OCI-M2 (cell line): ENCODE measurements around the gene MRPL28.
"Not testable (repeated sequence)": the region's sequence is repeated elsewhere in the genome, so short reads cannot be mapped to it uniquely, and the experiment has no call there.

Source experiments
- DNase-seq: peaks from one replicate; lab custom pipeline; 2025; ENCODE audit not compliant: unreplicated experiment; lab: John Stamatoyannopoulos, UW

Gene MRPL28

DNA sequence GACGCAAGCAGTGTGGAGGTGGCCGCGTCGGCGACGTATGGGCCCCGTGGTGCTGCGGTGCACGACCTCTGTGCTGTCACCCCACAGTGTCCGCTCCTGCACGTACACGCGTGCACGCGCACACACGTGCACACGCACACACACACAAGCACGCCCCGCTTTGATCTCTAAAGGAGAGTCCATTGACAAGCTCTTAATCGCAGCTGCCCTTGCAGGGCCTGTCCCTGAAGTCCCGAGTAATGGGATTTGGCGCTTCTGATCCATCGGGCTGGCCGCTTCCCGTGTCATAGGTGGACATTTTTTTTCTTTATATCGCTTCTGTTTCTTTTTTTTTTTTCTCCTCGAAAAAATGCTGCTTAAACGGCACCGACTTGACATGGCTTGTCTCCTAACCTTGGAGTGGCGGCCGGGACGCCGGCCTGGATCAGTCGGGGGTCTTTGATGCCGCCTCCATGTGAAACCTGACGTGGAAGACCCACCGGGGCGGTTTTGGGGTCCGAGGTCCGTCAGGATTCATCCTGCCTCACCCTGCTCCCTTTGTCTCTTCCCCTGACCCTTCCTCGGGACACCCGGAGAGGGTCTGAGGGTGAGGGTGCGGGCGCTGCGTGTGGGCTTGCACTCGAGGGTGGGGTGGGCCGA lies 9.5 kb downstream of the MRPL28 start:
- no peak for DNase-seq

DNA sequence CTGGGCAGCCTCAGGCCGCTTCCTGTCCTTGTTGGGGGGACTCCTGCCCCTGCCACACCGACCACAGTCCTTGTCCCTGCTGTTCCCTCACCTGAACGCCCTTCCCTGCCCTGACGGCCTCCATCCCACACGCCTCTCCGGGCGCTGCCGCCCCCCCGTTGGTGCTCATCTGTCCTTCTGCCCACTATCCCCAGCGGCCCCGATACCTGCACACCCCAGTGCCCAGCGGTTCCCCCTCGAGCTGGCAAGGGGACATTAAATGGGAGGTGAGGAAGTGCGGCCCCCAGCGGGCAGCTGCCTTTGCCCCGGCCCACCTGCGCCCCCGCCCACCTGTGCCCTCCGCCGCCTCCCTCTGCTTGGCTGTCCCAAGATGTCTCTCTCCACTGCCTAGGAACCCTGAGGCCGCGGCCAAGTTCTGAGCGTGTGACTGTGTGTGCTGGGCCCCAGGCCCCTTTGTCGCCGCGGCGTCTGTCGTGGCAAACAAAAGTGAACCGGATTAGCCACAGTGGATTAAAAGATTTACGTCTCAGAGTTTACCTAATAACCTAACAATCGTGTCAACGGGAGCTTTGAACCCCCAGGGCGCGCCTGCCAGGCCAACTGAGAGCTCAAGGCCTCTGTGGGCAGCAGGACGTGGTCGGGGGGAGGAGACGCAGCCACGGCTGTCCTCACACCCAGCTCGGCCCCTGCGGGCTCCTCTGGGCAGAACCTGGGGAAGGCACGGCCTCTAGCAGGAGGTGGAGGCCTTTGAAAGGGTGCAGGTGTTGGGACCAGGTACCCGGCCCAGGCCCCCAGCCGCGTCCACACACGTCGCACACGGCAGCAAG lies 10.3 kb downstream of the MRPL28 start:
- no peak for DNase-seq

DNA sequence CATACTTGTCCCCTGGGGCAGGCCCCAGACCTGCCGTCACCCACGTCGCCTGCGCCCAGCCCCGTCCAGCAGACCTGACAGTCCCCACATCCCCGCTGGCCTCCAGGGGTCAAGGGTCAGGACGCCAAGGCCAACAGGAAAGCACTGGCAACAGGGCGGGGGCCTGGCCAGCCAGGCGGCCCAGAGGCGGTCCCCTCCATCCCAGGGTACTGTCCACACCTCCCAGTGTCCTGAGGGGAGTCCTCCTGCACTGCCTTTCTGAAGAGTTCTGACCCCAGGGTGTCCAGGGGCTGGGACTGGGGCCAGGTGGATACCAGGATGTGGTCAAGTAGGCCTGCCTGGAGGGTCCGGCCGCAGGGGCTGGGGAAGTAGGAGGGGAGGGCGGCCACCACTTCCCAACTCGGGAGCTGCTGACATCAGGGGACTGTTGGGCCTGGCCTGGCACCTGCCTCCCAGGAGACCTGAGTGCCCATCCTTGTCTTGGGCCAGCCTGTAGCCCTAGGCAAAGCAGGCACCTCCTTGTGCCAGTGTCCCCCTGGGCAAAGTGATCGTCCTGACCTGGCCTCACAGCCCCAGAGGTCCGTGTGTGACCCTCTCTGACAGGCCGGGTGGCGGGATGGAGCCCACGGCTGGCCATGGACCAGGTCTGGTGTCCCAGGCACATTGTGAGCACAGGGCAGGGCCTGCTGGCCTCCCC lies 11.1 kb downstream of the MRPL28 start:
- DNase-seq, result no peak

DNA sequence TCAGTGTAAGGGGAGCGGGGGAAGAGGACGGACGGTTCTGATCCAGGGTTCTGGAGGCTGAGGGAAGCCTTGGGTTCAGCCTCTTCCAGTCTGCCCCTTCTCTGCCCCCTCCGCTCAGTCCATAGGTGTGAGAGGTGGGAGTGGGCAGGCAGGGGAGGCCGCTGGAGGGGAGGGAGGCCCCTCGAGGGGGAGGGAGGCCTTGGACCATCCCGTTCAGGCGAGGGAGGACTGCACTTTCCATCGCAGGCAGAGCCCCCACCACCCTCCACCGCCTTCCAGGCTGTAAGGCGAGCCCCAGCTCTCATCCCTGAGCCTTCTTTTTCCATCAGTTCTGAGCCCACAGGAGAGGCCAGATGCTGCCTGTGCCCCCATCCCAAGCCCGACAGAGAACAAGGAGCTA lies 13.6 kb downstream of the MRPL28 start:
- DNase-seq, result no peak

DNA sequence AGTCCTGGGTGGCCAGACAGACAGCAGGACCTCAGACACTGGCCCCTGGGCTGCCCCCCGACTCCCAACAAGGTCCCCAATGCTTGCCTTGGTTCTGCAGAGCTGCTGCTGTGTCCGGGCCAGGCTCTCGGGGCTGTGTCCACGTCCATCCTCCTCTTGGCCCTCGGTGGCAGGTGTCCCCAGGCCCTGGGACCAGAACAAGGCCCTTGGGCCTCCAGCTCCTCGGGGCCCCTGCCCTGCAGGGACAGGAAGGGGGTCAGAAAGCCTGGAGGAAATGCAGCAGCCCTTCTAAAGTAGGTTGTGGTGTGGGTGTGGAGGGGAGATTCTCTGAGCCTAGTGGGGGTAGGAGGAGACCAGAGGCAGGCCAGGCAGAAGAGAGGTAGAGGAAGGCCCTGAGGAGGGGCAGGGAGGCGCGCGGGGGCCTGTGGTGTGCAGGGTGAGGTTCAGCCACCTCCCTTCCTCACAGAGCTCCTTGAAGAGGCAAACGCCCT lies 15.3 kb downstream of the MRPL28 start:
- DNase-seq, result no peak

DNA sequence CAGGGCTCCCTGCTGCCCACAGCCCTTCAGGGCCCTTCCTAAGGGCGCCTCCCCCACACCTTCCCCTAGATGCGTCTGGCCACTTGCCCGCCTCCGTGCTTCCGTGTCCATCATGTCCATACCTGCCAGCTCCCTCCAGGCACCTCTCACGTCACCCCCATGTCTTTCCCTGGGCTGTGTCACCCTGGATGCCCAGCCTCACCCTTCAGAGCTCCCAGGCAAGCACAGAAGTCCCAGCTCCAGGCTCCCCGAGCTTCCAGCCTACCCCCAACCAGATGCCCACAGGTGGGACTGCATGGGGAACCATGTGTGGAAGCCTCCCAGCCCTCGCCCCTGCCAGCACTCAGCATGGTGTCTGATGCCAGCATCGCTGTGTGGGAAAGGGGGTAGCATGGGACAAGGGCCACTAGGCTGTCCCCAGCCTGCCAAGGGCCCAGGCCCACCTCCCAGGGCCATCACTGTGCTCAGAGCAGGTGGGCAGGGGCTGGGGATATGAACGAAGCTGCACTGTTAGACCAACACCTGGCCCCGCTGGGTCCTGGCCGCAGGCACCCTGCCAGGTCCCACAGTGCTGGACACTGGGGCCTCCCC lies 16.0 kb downstream of the MRPL28 start:
- no peak for DNase-seq

DNA sequence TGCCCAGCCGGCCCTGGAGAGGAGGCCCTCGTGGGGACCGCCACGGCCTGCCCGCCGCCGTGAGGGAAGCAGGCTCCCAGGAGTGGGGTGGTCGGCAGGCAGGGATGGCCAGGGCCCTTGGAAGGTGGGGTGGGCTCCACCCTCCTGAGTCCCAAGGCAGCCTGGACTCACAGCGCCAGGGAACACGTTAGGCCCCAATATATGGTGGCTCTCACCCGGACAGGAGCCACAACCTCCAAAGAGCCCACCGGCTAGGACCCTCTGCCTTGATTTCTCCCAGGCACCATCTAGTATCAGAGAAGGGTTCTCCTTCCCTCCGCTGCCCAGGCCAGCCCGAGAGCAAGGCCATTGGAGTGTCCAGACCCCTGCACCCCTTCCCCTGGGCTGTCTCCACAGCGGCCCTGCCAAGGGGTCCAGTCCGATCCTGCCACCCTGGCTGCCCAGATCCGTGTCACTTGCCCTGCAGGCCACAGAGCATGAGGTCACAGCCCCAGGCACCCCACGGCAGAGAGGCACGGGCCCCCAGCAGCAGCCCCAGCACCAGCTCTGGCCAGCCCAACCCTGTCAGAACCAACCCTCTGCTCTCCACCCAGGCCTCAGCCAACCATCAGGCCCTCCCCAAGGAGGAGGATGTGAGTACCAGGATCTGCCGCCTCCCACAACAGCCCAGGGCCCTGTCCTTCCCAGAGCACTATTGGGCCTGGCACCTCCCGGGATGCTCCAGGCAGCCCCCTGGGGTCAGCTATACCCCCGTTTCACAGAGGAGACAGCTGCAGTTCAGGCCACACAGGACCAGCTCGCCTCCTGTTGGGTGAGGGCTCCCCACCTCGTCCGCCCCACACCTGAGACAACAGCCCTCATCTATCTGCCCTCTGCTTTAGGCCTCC lies 16.7 kb downstream of the MRPL28 start:
- DNase-seq, result no peak

DNA sequence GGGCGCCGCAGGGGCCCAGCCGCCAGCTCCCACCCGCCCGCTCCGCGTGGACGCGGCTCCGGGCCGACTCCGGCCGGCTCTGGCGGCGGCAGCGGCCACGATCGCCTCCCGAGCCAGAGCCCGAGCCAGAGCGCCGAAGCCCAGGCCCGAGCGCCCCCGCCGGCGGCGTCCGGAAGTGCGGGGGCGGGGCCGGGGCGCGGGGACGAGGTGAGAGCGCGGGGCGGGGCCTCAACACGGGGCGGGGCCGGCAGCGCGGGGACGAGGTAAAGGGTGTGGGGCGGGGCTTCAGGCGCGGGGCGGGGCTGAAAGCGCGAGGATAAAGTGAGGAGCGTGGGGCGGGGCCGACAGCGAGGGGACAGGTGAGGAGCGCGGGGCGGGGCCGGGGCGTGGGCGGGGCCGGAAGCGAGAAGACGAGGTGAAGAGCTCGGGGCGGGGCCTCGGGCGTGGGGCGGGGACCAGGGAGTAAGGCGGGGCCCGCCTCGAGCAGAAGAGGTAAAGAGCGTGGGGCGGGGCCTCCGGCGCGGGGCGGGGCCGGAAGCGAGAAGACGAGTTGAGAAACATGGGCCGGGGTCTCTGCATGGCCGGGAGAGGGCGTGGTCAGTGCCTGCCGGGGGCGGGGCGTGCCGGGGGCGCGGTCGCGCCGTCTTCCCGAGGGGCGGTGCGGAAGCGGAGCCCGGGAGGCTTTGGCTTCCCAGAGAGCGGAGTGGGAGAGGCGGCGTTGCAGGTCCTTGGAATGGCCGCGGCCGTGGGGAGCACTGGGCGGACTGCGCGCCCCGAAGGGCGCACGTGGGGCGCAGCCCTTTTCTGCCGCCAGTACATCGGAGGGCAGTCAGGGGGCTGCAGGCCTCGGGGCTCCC lies 17.6 kb downstream of the MRPL28 start, which contains the start of gene AXIN1:
TSS of gene AXIN1 (minus strand) at position 177 of the 857 bp plus-strand sequence. CDS start 5,698 bp downstream, outside the sequence.
- DNase-seq, result peak; percentile 75

DNA sequence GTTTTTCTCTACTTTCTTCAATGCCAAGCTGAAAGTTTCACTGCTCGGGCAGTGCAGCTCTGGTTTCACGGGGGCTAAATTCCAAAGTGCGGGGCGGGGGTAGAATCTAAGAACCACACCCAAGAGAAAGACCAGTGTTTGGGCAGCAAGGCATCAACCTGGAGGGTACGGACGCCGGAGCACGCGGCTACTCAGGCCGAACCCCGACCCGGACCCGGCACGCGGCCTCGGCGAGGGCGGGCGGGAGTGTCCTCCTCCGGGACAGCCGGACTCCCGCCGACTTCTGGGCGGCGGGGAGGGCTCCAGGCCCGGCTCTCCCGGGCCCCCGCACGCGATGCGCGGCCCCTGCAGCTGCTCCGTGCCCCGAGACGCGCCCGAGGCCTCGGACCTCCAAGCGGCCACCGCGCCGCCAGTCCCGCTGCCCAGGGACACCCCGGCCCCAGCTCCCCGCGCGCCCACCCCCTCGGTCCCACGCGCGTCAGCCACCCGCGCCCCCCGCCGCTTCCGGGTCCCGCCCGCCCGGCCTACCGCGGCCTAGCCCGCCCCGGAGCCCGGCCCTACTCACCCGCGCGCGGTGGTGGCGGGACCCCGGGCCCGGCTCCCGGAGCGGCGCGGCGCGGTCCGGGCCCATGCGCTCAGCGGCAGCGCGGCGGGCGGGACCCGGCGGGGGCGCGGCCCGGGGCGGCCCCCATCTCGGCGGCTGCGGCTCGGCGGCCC lies 18.4 kb downstream of the MRPL28 start:
- DNase-seq, result no peak

DNA sequence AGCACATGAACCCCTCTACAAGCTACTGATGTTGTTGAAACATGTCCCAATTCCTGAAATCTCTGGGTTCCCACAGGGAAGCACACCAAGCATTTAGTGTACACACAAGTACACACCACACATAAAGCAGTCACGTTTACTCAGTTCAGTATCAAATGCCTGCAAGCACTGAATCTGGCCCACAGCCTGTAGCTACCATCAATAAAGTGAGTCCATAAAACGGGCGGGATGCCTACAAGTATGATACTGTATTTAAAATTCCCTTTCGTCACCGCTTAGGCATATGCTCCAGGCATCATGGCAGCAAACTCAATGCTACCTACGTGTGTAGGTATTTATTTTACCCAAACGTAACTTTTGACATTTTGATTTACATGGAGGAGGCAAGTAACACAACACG lies 20.1 kb downstream of the MRPL28 start:
- DNase-seq, result no peak

DNA sequence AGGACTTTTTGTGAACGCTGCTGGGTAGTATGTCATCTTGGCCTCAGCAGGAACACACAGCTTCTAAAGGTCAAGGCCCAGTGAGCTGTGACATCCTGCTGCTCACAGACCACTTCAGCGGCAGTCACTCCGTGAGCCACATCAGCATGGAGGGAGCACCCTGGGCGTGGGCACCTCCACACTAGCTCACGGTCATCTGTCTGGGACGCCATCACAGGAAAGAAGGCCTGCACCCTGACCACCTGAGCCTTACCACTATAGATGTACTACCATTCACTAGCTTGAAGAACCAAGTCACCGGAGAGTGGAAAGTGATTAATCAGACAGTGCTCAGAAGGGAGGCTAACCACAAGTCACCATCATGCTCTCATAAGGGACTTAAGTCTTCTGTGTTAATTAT lies 21.1 kb downstream of the MRPL28 start:
- no peak for DNase-seq

DNA sequence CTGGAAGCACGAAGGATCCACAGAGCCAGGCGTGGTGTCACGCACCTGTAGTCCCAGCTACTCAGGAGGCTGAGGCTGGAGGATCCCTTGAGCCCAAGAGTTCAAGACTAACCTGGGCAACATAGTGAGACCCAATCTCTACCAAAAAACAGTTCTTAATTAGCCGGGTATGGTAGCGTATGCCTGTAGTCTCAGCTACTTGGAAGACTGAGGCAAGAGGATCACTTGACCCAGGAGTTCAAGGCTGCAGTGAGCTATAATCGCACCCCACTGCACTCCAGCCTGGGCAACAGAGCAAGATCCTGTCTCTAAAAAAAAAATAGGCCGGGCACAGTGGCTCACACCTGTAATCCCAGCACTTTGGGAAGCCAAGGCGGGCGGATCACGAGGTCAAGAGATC lies 21.8 kb downstream of the MRPL28 start:
- not testable (repeated sequence) for DNase-seq

DNA sequence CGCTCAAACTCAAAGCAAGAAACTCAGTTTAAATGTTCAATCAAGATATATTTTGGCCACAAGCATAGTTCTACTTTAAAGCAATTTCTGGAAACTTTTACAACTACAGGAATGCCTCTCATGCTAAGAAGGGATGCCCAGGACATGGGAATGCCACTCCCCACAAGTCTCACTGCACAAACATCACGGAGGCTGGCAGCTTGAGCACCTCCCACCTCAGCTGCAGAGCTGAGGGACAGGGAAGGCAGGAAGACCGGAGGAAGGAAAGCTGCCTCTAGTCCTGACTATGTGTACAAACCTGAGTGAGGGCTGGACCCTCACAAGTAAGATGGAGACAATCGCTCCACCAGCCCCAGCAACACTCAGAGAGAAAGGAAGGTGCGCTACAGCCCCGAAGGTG lies 23.1 kb downstream of the MRPL28 start:
- no peak for DNase-seq

DNA sequence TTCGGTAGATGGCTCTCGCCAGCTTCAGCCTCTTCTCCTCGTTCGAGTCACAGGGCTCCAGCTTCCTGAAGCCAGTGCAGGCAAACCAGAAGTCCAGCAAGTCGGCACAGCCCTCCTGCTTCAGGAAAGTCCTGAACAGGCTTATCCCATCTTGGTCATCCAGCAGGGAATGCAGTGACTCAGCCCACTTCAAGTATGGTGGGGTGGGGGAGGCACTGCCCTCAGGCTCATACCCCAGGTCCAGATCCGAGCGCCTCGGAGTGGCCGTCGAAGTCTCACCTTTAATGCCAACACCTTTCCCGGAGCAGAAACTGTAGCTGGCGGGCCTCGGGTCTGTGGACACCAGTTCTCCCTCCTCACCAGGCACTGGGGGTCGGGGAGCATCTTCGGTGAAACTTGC lies 23.8 kb downstream of the MRPL28 start:
- no peak for DNase-seq

DNA sequence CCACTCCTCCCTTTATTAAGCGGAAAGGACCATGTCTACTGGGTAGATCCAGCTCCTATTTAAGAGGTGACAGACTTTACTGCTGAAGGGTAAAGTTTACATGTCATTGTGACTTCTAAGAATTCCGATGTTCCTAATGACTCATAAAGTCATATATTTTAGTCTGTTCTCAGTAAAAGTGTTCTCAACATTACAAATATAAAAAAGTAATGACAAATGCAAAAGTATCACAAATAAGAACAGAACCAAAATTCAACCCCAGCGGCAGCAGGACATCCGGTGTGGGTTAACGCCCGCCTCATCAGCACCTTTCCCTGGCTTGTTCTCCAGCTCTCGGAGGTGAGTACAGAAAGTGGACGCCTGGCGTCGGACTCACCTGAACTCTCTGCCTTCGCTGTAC lies 24.6 kb downstream of the MRPL28 start:
- DNase-seq, result no peak

DNA sequence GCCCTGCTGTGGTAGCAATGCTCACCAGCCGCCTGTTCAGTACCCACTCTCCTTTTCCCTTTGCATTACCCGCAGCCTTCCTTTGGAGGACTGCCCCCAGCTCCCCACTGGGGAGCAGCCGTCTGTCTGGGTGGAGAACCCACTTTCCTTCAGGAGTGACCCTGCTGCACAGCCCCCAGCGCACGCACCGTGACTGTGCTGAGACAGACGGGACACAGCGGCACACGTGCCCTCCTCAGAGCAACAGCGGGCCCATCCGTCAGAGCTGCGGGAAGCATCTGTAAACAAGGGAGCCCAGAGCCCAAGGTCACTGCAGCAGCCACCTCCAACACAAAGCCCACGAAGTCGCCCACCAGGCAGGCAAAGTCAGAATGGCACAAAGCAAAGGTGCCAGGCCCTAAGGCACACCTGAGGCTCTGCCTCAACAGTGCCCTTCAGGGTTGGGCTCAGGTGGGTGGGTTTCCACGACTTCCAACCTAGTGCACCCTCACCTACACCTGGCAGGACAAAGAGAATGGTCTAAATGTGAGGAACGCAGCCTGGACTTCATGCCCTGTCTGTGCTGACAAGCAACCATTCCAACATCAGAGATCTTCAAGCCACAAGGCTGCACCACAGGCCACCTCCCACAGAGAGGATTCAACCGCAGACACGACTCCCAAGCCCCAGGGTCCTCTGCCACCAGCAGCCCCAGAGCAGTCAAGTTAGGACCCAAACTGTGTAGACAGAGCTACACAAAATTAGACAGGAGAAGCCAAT lies 27.7 kb downstream of the MRPL28 start:
- DNase-seq, result no peak

DNA sequence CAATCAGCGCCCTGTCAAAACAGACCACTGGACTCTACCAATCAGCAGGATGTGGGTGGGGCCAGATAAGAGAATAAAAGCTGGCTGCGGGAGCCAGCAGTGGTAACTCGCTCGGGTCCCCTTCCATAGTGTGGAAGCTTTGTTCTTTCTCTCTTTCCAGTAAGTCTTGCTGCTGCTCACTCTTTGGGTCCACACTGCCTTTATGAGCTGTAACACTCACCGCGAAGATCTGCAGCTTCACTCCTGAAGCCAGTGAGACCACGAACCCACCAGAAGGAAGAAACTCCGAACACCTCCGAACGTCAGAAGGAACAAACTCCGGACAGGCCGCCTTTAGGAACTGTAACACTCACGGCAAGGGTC lies 28.4 kb downstream of the MRPL28 start:
- not testable (repeated sequence) for DNase-seq
